Skin epidermis (tissue), 12 donors: Measurements from ENCODE around the gene OPA3.
A peak's percentile ranks its signal among the peaks of the same experiment; 100 is the strongest.

Experiments used
- H3K27ac ChIP-seq, 21 experiments: fragments of 200-600 bp; sonication (generic) in 11 of 21; one replicate each; pipeline ENCODE4 v1.5.0; 2020; ENCODE audit warnings: mild to moderate bottlenecking in 3 of 21, inconsistent platforms in 2 of 21, moderate library complexity in 2 of 21
- H3K4me3 ChIP-seq, 7 experiments: fragments of 200-600 bp; sonication (generic) in 2 of 7; one replicate each; pipeline ENCODE4 v1.5.0; 2020; ENCODE audit warnings: inconsistent platforms in 2 of 7, mild to moderate bottlenecking in 2 of 7, moderate library complexity in 1 of 7

The OPA3 gene

DNA sequence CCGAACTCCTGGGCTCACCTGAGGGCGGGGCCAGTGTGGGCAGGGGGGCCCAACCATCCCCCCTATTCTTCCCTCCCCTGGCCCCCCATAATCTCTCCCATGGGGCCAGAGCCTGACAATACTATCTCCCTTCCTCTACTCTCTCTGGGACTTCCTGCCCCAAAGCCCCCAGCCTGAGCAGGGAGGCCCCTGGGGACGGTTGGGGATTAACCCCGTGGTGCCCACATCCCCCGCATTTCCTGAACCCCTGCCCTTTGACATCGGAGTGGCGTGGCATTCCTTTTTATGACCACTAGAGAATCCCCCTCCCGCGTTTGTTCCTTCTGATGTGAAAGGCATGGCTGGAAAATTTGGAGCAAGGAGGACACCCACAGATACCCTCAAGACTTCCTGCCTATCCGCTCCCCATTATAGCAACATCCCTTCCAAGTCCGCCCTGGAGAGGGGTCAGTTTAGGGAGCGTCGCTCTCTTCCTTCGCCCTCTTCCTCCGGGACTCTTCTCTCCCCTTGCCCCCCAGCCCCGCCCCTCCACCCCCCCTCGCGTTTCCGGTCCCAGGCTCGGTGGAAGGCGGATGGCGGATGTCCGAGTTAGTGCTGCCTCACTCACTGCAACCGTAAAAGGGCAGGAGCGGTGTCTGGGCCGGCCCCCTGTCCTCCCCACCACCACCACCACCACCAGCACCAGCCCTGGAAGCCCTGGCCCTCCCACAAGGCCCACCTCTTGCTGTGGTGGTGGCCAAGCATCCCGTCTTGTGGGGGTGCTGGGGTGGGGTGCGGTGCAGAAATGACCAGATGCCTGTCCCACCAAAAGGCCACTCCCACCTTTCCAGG, 75.5 kb downstream of the OPA3 start:
- H3K27ac ChIP-seq: peak overlapping the region; percentile 34 to 100 (median 94)
- H3K4me3 ChIP-seq: peak overlapping the region; percentile 80 to 98 (median 95)

DNA sequence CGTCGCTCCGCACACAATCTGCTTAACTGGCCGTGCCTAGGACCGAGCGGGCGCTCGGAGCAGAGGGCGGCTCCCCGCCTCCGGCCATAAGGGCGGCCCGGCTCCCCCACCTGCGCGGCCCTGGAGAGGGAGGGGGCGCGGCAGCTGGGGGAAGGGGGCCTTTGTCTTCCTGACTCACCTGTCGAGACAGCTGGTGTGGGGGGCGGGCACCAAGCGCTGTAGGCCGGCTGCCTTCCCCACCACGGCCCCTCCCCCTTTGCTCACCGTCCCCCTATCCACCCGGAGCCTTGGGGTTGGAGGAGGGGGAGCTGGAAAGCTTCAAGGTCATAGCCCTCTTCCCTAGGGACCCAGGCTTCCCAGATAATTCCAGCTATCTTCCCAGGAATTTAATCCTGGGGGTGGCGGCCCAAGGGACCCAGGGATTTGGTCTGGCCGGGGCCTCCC, 76.2 kb downstream of the OPA3 start:
- Histone ChIP-seq H3K4me3 (peak overlapping the region; percentile 80 to 98 (median 95)), H3K27ac (peak overlapping the region; percentile 34 to 100 (median 94))

DNA sequence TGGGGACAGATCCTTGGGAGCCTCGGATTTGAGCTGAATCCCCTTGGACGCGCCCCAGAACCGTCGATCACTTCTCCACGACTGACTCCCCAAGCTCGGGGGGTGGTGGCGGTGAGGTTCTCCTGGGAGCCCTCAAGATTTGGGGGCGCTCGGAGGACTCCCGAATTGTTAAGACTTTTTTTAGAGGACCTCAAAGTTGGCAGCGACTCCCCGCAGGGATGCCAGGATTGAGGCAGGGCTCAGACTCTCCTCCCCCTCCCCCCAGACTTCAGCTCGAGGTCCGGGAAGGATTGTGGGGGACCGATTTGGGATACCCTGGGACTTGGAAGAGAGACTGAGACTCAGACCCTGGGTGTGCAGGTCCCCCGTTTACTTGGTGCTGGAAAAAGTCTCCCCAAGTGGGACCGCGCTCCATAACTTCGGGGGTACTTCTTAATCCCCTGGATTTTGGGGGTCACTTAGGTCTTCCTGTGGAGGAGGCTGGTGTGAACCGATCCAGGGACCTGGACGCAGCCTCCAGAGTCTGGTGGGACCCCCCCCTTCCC, 76.7 kb downstream of the OPA3 start:
- peak overlapping the region; percentile 36 to 100 (median 94) for H3K27ac ChIP-seq
- H3K4me3 ChIP-seq: peak overlapping the region; percentile 80 to 98 (median 95)

DNA sequence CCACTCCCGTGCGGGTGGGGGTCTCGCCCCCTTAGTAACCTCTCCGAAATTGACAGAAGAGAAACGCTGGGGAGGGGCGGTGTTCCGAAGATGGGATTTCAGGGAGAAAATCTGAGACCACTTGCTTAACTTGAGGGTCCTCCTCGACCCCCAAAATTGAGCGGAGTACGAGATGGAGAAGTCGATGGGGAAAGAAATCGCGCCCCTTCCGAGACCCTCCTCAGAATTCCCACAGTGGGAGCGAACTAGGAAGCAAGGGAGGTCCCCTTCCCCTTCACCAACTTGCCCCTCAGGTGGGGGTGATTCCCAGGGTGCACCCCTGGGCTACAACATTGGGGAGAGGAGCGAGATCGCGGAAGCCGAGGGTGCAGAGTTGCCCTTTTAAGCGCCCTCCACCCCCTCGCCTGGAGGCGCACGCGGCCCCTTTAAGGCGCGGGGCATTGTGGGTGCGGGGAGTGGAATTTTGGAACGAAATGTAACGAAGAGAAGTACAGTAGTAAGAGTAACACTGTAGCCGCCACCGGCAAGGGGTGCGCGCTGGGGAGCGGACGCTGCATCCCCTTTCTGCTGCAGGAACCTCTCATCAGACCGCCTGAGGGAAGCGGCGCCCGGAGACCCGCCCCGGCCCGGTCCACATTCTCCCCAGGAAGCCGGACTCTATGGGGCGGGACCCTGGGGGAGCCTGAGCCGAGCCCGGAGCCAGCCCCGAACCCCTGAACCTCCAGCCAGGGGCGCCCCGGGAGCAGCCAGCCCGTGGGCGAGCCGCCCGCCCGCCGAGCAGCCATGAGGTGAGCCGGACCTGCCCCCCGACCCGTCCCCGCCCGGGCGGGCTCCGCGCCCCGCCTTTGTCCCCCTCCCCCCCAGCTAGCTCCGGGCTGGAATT, 77.4 kb downstream of the OPA3 start, which contains the start of gene VASP:
Gene VASP, plus strand, starts transcription at position 491 of the 883 bp plus-strand sequence. Its CDS starts 293 bp downstream, at position 784.
- H3K4me3 ChIP-seq: peak within 1 kb of the TSS; percentile 80 to 98 (median 95)

DNA sequence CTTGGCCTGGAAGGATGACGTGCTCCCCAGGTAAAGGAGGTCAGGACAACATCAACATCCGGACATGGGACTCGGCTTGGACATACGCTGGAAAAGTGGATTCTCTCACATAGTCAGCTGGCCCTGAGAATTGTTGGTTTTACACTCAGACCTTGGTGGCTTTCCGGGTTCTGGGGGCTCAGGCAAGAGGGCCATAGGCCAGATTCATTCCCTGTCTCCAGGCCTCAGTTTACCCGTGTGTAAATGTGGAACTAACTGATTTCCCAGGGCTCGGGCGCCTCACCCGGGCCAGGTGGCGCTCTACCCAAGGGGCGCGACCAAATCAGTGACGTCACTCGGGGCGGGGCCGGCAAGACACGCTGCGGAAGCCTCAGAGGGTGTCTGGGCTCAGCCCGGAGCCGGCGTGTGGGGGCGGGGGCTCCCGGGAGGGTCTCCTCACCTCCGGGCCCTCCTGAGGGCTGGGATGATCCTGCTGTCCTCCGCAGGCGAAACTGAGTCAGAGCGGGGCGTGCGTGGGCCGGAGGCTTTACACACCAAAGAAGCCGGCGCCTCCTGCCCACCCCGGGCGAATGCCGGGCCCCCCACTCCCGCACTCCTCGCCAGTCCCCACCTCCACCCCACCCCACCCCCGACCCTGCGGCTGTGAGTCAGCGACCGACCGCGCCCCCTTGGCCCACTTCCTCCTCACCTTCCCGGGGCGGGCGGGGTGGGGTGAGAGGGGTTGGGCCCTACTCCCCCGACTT, 78.2 kb downstream of the OPA3 start:
- H3K4me3 ChIP-seq: peak overlapping the region; percentile 80 to 98 (median 95)

More for the DNA sequence above, 77.4 kb downstream of the OPA3 start, which contains the start of gene VASP:
- H3K27ac ChIP-seq: peak within 1 kb of the TSS; percentile 42 to 100 (median 94)

DNA sequence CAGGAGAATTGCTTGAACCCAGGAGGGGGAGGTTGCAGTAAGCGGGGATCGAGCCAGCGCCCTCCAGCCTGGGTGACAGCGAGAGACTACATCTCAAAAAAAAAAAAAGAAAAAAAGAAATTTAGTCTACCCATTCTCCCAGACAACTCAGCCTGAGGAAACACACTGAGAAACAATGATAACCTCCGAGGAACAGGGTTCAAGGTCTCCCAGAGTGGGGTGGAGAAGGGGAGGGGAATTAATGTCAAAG, 78.7 kb downstream of the OPA3 start:
- peak overlapping the region in 20 of 21 experiments; percentile 75 to 100 (median 94) for H3K27ac ChIP-seq
- peak overlapping the region; percentile 80 to 98 (median 95) for H3K4me3 ChIP-seq

More for the DNA sequence above, 78.2 kb downstream of the OPA3 start:
- peak overlapping the region; percentile 42 to 100 (median 94) for H3K27ac ChIP-seq

DNA sequence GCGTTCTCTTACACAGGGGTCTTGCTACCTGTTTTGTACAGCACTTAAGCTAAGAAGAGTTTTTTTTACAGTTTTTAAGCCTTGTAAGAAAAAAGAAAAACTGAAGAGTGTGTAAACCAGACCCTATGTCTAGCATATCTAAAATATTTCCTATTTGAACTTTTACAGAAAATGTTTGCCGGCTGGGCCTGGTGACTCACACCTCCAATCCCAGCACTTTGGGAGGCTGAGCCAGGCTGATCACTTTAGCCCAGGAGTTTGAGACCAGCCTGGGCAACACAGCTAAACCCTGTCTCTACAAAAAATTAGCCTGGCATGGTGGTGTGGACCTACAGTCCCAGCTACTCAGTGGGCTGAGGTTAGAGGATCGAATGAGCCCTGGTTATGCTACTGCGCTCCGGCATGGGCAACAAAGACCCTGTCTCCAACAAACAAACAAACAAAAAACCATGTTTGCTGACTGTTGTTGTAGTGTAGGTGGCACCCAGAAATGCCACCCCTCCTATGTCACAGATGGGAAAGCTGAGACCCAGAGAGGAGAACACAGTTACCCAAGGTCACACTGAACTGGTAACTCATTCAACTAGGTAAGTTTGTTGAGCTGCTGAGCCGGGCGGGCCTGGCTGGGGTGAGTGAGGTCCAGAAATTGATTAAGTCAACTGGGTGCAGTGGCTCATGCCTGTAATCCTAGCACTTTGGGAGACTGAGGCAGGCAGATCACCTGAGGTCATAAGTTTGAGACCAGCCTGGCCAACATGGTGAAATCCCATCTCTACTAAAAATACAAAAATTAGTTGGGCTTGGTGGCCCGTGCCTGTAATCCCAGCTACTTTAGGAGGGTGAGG, 79.2 kb downstream of the OPA3 start:
- Histone ChIP-seq H3K4me3 (no peak overlapping the region), H3K27ac (peak overlapping the region in 15 of 21 experiments; percentile 21 to 100 (median 94))

DNA sequence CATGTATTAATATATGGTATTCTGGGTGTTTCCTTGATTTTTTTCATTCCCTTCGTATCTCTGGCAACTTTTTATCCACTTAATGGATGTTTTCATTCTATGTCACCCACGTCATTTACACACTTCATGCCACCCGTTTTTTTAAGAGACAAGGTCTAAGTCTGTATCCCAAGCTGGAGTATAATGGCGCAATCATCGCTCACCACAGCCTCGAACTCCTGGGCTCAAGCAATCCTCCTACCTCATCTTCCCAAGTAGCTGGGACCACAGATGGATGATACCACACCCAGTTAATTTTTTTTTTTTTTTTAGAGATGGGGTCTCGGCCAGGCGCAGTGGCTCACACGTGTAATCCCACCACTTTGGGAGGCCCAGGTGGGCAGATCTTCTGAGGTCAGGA, 80.7 kb downstream of the OPA3 start:
- H3K27ac ChIP-seq: no peak overlapping the region
- H3K4me3 ChIP-seq: no peak overlapping the region

DNA sequence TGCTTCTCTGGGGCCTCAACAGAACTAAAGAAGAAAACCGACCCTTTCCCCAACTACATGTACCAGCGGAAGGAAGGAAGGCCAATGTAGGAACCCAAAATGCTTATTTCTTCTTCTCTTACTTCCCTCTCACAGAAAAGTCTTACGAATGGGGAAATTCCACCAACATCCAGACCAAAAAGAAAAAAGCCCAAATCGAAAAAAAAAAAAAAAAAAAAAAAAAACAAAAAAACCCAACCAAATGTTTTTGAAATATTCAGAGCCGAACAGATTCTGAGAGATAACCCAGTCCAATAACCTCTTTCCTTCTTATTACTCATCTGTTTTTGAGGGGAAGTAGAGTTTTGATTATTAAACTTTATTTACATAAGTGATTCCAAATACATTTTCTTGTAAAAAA, 82.5 kb downstream of the OPA3 start:
- Histone ChIP-seq H3K4me3 (no peak overlapping the region), H3K27ac (peak overlapping the region in 5 of 21 experiments; percentile 5 to 74 (median 23))

DNA sequence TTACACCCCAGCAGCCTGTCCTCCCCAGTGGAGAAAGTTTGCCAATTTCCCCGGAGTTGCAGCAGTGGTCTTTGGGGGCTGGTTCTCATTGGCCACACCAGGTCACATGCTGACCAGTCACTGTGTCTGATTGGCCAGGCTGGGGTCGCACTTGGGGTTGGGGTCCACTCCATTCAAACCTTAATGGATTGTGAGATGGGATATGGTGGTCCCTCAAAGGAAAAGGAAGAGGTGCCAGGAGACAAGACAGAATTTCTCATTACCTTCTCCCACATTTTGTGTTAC, 82.9 kb downstream of the OPA3 start:
- Histone ChIP-seq H3K4me3 (no peak overlapping the region), H3K27ac (peak overlapping the region in 3 of 21 experiments; percentile 23 to 55 (median 36))

DNA sequence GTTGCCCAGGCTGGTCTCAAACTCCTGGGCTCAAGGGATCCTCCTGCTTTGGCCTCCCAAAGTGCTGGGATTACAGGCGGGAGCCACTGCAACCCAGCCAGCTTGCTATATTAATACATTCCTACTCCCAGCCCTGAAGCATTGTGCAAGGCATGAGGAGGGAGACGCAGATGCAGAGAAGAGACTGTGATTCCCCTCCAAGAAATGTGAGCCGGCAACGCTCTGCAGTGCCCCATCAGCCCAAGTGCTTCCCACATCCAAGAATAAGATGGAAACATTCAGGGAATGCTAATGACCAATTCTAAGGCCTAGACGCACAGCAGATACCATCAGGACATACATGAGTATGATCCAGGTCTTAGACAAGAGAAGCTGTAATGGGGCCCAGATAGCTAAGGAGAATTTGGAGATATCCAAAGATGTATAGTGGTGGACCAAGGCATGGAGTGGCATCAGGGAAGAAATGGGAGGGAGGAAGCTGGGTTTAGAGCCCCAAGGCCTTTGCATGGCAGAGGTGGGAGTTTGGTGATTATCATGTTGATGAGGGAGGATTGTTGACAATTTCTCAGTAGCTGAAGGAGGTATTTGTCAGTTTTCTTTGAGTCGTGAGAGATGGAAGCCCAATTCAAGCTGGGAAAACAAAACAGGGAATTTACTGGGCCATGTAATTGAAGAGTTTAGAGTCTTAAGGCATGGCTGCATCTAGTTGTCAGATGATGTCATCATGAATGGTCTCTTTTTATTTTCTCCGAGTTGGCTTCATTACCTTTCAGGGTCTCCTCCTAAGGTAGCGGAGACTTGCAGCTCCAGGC, 83.5 kb downstream of the OPA3 start:
- H3K27ac ChIP-seq: peak overlapping the region in 2 of 21 experiments; percentile 36 to 55

DNA sequence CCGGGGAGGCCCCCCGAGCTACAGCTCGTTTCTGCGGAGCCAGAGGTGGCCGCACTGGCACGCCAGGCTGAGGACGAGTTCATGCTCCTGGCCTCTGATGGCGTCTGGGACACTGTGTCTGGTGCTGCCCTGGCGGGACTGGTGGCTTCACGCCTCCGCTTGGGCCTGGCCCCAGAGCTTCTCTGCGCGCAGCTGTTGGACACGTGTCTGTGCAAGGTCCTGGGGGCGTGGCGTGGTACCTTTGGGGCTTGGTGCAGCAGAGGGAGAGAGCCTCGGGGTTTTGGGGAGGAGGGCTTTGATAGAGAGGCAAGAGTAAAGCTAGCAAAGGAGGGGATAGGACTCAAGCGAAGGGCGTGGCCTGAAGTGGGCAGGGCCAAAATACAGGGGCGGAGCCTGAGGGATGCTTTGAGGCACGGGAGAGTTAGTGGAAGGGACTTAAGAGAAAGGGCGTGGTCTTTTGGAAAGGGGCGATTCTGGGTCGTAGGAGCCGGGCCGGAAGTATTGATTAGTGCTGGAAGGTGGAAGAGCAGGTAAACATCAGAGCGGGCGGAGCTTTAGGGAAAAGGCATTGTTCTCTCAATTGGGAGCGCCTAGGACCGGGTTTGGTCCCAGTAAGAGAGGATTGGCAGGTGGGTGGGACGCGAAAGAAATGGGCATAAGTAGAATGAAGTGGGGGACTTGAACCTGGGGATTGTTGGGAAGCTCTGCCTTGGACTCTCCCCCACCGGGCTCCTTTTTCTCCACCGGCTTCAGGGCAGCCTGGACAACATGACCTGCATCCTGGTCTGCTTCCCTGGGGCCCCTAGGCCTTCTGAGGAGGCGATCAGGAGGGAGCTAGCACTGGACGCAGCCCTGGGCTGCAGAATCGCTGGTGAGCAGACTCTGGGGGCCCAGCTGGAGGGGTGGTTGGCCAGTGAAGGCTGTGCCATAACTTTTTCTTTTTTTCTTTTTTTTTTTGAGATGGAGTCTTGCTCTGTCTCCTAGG, 85.1 kb downstream of the OPA3 start:
- Histone ChIP-seq H3K27ac (peak overlapping the region in 8 of 21 experiments; percentile 11 to 69 (median 29)), H3K4me3 (peak overlapping the region in 6 of 7 experiments; percentile 14 to 36 (median 22))

More for the DNA sequence above, 83.5 kb downstream of the OPA3 start:
- no peak overlapping the region for H3K4me3 ChIP-seq

DNA sequence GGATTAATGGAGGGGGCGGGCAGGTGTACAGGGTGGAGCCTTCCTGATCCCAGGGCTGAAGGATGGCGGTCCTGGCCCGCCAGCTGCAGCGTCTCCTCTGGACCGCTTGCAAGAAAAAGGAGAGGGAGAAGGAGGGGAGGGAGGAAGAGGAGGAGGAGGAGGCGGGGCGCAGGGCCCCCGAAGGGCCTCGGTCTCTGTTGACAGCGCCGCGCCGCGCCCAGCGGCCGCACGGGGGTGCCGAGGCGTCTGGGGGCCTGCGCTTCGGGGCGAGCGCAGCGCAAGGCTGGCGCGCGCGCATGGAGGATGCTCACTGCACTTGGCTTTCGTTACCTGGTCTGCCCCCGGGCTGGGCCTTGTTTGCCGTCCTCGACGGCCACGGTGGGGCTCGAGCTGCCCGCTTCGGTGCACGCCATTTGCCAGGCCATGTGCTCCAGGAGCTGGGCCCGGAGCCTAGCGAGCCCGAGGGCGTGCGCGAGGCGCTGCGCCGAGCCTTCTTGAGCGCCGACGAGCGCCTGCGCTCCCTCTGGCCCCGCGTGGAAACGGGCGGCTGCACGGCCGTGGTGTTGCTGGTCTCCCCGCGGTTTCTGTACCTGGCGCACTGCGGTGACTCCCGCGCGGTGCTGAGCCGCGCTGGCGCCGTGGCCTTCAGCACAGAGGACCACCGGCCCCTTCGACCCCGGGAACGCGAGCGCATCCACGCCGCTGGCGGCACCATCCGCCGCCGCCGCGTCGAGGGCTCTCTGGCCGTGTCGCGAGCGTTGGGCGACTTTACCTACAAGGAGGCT, 86.0 kb downstream of the OPA3 start, which contains the start of gene PPM1N:
Gene PPM1N, plus strand, starts transcription at position 33 of the 785 bp plus-strand sequence. Its CDS starts 30 bp downstream, at position 63.
- Histone ChIP-seq H3K4me3 (peak within 1 kb of the TSS; percentile 15 to 71 (median 59)), H3K27ac (peak within 1 kb of the TSS in 8 of 21 experiments; percentile 11 to 69 (median 46))

DNA sequence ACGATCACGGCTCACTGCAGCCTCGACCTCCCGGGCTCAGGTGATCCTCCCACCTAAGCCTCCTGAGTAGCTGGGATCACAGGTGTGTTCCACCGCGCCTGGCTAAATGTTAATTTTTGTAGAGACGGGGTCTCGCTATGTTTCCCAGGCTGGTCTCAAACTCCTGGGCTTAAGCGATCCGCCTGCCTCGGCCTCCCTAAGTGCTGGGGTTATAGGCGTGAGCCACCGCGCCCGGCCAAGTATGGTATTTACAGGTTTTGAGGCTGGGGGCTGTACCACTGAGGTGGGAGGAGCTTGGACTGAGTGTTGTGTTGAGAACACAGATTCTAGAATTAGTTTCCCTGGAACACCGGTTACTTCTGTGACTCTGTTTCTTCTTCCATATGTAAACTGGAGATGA, 86.8 kb downstream of the OPA3 start:
- Histone ChIP-seq H3K4me3 (no peak overlapping the region), H3K27ac (peak overlapping the region in 1 of 21 experiments; percentile 54)

DNA sequence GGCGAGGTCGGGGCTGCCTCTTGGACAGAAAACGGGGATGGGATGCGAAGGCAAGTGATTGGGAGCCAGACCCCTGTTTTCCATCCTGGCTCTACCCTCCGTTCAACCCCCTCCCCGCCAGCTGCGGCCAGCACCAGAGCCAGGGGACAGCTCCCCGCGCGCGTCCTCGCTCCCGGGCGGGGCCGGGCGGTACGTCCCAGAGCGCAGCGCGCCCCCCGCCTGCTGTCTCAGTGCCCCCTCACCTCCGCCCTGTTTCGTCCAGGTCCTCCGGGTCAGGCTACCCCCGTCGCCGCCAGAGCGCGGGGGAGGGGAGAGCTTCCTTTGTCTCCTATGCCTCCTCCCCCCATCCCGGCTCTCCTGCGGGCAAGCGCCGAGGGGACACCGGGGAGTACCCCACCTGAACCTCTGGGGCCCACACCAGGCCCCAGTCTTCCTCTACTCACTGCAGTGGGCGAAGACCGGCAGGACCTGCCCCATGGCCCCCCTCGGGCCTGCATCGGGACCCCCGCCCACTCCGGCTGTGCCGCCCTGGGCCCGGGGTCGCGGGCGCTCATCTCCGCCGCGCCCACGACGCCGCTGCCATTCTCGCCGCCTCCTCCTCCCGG, 88.2 kb downstream of the OPA3 start:
- Histone ChIP-seq H3K27ac (peak overlapping the region in 5 of 21 experiments; percentile 10 to 74 (median 52)), H3K4me3 (peak overlapping the region; percentile 48 to 71 (median 67))
